GM18498 (cell line): ENCODE data around the gene TIGAR.

ENCODE experiments used
- ATAC-seq: cut with Tn5 transposase; IDR thresholded peaks from one replicate; pipeline ENCODE4 v1.9.1; 2021; ENCODE audit warnings: mild to moderate bottlenecking, moderate library complexity; ENCODE audit not compliant: unreplicated experiment

The TIGAR gene

GRCh38 chr12:4282103-4282891 is 38.7 kb upstream of the TIGAR start:
- no peak for ATAC-seq

- no peak for ATAC-seq
Observed at GRCh38 chr12:4282892-4283511, 38.0 kb upstream of the TIGAR start.

GRCh38 chr12:4283512-4284255 is 37.3 kb upstream of the TIGAR start:
- ATAC-seq: no peak

GRCh38 chr12:4284306-4284705 is 36.7 kb upstream of the TIGAR start:
- no peak for ATAC-seq

GRCh38 chr12:4285070-4285469 is 35.9 kb upstream of the TIGAR start:
- no peak for ATAC-seq

- no peak for ATAC-seq
Observed at GRCh38 chr12:4286228-4286627, 34.8 kb upstream of the TIGAR start.

GRCh38 chr12:4286771-4287317 is 34.2 kb upstream of the TIGAR start:
- ATAC-seq: no peak

- no peak for ATAC-seq
Observed at GRCh38 chr12:4287325-4288211, 33.4 kb upstream of the TIGAR start.

- no peak for ATAC-seq
Observed at GRCh38 chr12:4288296-4289131, 32.5 kb upstream of the TIGAR start.

- ATAC-seq: no peak
Observed at GRCh38 chr12:4289231-4289878, 31.7 kb upstream of the TIGAR start.

- ATAC-seq: no peak
Observed at GRCh38 chr12:4289998-4290790, 30.8 kb upstream of the TIGAR start.

- ATAC-seq: no peak
Observed at GRCh38 chr12:4292341-4293073, 28.5 kb upstream of the TIGAR start.

GRCh38 chr12:4293299-4293965 is 27.6 kb upstream of the TIGAR start:
- no peak for ATAC-seq

GRCh38 chr12:4293966-4294505 is 27.0 kb upstream of the TIGAR start:
- no peak for ATAC-seq

- ATAC-seq: no peak
Observed at GRCh38 chr12:4296751-4297150, 24.3 kb upstream of the TIGAR start.

GRCh38 chr12:4297617-4298016 is 23.4 kb upstream of the TIGAR start:
- no peak for ATAC-seq

- no peak for ATAC-seq
Observed at GRCh38 chr12:4300883-4301282, 20.1 kb upstream of the TIGAR start.
